HG03342 (cell line): Measurements from ENCODE around the gene STAT2.
"Not testable (repeated sequence)": the region's sequence is repeated elsewhere in the genome, so short reads cannot be mapped to it uniquely, and the experiment has no call there.

Source experiments
- ATAC-seq: cut with Tn5 transposase; IDR thresholded peaks from one replicate; pipeline ENCODE4 v1.9.1; 2021; ENCODE audit warnings: mild to moderate bottlenecking, moderate library complexity; ENCODE audit not compliant: unreplicated experiment

STAT2 gene

GRCh38 chr12:56362130-56363059 is 2.5 kb upstream of the STAT2 start, which contains the start of gene APOF:
Gene APOF, minus strand, starts transcription at chr12:56362857. Its CDS starts 112 bp downstream, at chr12:56362745.
- no peak for ATAC-seq

GRCh38 chr12:56361487-56362129 is 1.7 kb upstream of the STAT2 start:
- ATAC-seq, result no peak

- ATAC-seq, result no peak
These were observed 923 bp downstream of the STAT2 start for GRCh38 chr12:56358836-56359532.

GRCh38 chr12:56351325-56351724 is 8.6 kb downstream of the STAT2 start:
- no peak for ATAC-seq

GRCh38 chr12:56350662-56351061 is 9.2 kb downstream of the STAT2 start:
- no peak for ATAC-seq

- no peak for ATAC-seq
These were observed 11.1 kb downstream of the STAT2 start for GRCh38 chr12:56348776-56349175.

- ATAC-seq, result not testable (repeated sequence)
These were observed 12.7 kb downstream of the STAT2 start for GRCh38 chr12:56347255-56347654.

- no peak for ATAC-seq
These were observed 13.2 kb downstream of the STAT2 start for GRCh38 chr12:56346675-56347074.

- not testable (repeated sequence) for ATAC-seq
These were observed 17.6 kb downstream of the STAT2 start for GRCh38 chr12:56342290-56342689.

- no peak for ATAC-seq
These were observed 18.3 kb downstream of the STAT2 start for GRCh38 chr12:56341616-56342015.

- no peak for ATAC-seq
These were observed 20.8 kb downstream of the STAT2 start for GRCh38 chr12:56339158-56339422.

GRCh38 chr12:56338308-56339157 is 21.4 kb downstream of the STAT2 start, which contains the start of gene IL23A:
Gene IL23A, plus strand, starts transcription at chr12:56338884. Its CDS starts 161 bp downstream, at chr12:56339045.
- no peak for ATAC-seq

- ATAC-seq, result no peak
These were observed 22.1 kb downstream of the STAT2 start for GRCh38 chr12:56337753-56338251.

- no peak for ATAC-seq
These were observed 23.3 kb downstream of the STAT2 start for GRCh38 chr12:56336361-56337167.

- ATAC-seq, result not testable (repeated sequence)
These were observed 24.4 kb downstream of the STAT2 start for GRCh38 chr12:56335527-56335926.

- ATAC-seq, result no peak
These were observed 25.5 kb downstream of the STAT2 start for GRCh38 chr12:56334490-56334793.

GRCh38 chr12:56333679-56334489 is 26.0 kb downstream of the STAT2 start, which contains the start of gene PAN2:
Gene PAN2, minus strand, starts transcription at chr12:56334000. Its CDS starts 906 bp downstream, at chr12:56333094.
- peak; percentile 87 for ATAC-seq

- no peak for ATAC-seq
These were observed 26.7 kb downstream of the STAT2 start for GRCh38 chr12:56333197-56333678.
